Fibroblast of upper back skin (primary cell): Measurements from ENCODE around the gene DNALI1.
A peak's percentile ranks its signal among the peaks of the same experiment; 100 is the strongest.
"Not testable (repeated sequence)": the region's sequence is repeated elsewhere in the genome, so short reads cannot be mapped to it uniquely, and the experiment has no call there.

Source experiments
- DNase-seq: peaks from one replicate; pipeline ENCODE4 v3.0.0-alpha.2; 2013

DNALI1 gene

GRCh38 chr1:37556712-37557196, at the start of gene DNALI1:
Gene DNALI1 (plus strand): TSS chr1:37556940. CDS start chr1:37556995, 55 bp downstream.
- DNase-seq, result peak; percentile 89

- peak; percentile 32 for DNase-seq
These were observed 47.6 kb upstream of the DNALI1 start for GRCh38 chr1:37509181-37509580.

- peak; percentile 2 for DNase-seq
These were observed 42.9 kb upstream of the DNALI1 start for GRCh38 chr1:37513795-37514349.

GRCh38 chr1:37514350-37515184, 42.2 kb upstream of the DNALI1 start, which contains the start of gene MEAF6:
Gene MEAF6 (minus strand): TSS chr1:37514766. CDS start chr1:37514746, 20 bp downstream.
- peak; percentile 75 for DNase-seq

- DNase-seq, result no peak
These were observed 41.3 kb upstream of the DNALI1 start for GRCh38 chr1:37515185-37516034.

GRCh38 chr1:37517569-37517968, 39.2 kb upstream of the DNALI1 start:
- no peak for DNase-seq

- DNase-seq, result not testable (repeated sequence)
These were observed 38.5 kb upstream of the DNALI1 start for GRCh38 chr1:37518241-37518640.

- not testable (repeated sequence) for DNase-seq
These were observed 37.8 kb upstream of the DNALI1 start for GRCh38 chr1:37518929-37519328.

GRCh38 chr1:37519613-37520012, 37.1 kb upstream of the DNALI1 start:
- no peak for DNase-seq

GRCh38 chr1:37529888-37530287, 26.9 kb upstream of the DNALI1 start:
- not testable (repeated sequence) for DNase-seq

GRCh38 chr1:37532418-37533156, 24.2 kb upstream of the DNALI1 start:
- DNase-seq, result not testable (repeated sequence)

- no peak for DNase-seq
These were observed 23.2 kb upstream of the DNALI1 start for GRCh38 chr1:37533317-37534093.

GRCh38 chr1:37537378-37537777, 19.4 kb upstream of the DNALI1 start:
- no peak for DNase-seq

- DNase-seq, result not testable (repeated sequence)
These were observed 17.6 kb upstream of the DNALI1 start for GRCh38 chr1:37539154-37539553.

GRCh38 chr1:37540036-37540785, 16.5 kb upstream of the DNALI1 start:
- no peak for DNase-seq

GRCh38 chr1:37544530-37544929, 12.2 kb upstream of the DNALI1 start:
- no peak for DNase-seq

- DNase-seq, result no peak
These were observed 11.7 kb upstream of the DNALI1 start for GRCh38 chr1:37545019-37545418.

- no peak for DNase-seq
These were observed 7.4 kb upstream of the DNALI1 start for GRCh38 chr1:37549341-37549740.

- DNase-seq, result no peak
These were observed 3.2 kb upstream of the DNALI1 start for GRCh38 chr1:37553598-37553926.

- DNase-seq, result peak; percentile 92
These were observed 2.6 kb upstream of the DNALI1 start, which contains the start of gene SNIP1 for GRCh38 chr1:37553927-37554808. Gene SNIP1 (minus strand): TSS chr1:37554293. CDS start chr1:37554229, 64 bp downstream.
